HG03097 (cell line): Measurements from ENCODE around the gene ORMDL3.
A peak's percentile ranks its signal among the peaks of the same experiment; 100 is the strongest.
"Not testable (repeated sequence)": the region's sequence is repeated elsewhere in the genome, so short reads cannot be mapped to it uniquely, and the experiment has no call there.

Source experiments
- ATAC-seq: cut with Tn5 transposase; IDR thresholded peaks from one replicate; pipeline ENCODE4 v1.9.1; 2021; ENCODE audit not compliant: unreplicated experiment, low FRiP score

Gene ORMDL3

GRCh38 chr17:39950871-39951348 is 23.5 kb upstream of the ORMDL3 start:
- ATAC-seq = no peak

- no peak for ATAC-seq
These were observed 21.6 kb upstream of the ORMDL3 start for GRCh38 chr17:39949028-39949427.

GRCh38 chr17:39948489-39948828 is 21.1 kb upstream of the ORMDL3 start:
- not testable (repeated sequence) for ATAC-seq

GRCh38 chr17:39946551-39947330 is 19.3 kb upstream of the ORMDL3 start:
- ATAC-seq = no peak

- no peak for ATAC-seq
These were observed 17.0 kb upstream of the ORMDL3 start for GRCh38 chr17:39944393-39944711.

GRCh38 chr17:39943702-39944392 is 16.4 kb upstream of the ORMDL3 start:
- ATAC-seq = no peak

- ATAC-seq = peak; percentile 54
These were observed 12.4 kb upstream of the ORMDL3 start for GRCh38 chr17:39939588-39940419.

GRCh38 chr17:39939106-39939505 is 11.7 kb upstream of the ORMDL3 start:
- no peak for ATAC-seq

GRCh38 chr17:39938140-39938869 is 10.9 kb upstream of the ORMDL3 start:
- no peak for ATAC-seq

- no peak for ATAC-seq
These were observed 10.0 kb upstream of the ORMDL3 start for GRCh38 chr17:39937447-39937846.

GRCh38 chr17:39935909-39936308 is 8.5 kb upstream of the ORMDL3 start:
- no peak for ATAC-seq

GRCh38 chr17:39934324-39934723 is 6.9 kb upstream of the ORMDL3 start:
- no peak for ATAC-seq

GRCh38 chr17:39933912-39934311 is 6.5 kb upstream of the ORMDL3 start:
- ATAC-seq = no peak

- ATAC-seq = no peak
These were observed 2.4 kb upstream of the ORMDL3 start for GRCh38 chr17:39929646-39930407.

- ATAC-seq = no peak
These were observed 1.7 kb upstream of the ORMDL3 start for GRCh38 chr17:39928858-39929645.

- ATAC-seq = no peak
These were observed 792 bp upstream of the ORMDL3 start for GRCh38 chr17:39927929-39928857.

- ATAC-seq = no peak
These were observed 757 bp downstream of the ORMDL3 start for GRCh38 chr17:39926588-39927100.

- no peak for ATAC-seq
These were observed 1.2 kb downstream of the ORMDL3 start for GRCh38 chr17:39926135-39926587.
